IPS DF 6.9 (cell line): ENCODE results near the gene OR2M2.

ENCODE experiments used
- DNase-seq: peaks from one replicate; pipeline ENCODE4 v3.0.0-alpha.2; 2013; ENCODE audit warnings: low read depth, low spot score
- H3K27ac ChIP-seq: one replicate; pipeline ENCODE4 v1.5.1; 2013; ENCODE audit warnings: low read length, control low read depth
- H3K27me3 ChIP-seq: 2 replicates; pipeline ENCODE4 v1.6.1; 2013; ENCODE audit warnings: mild to moderate bottlenecking, low read length; ENCODE audit not compliant: control insufficient read depth, insufficient read depth
- H3K36me3 ChIP-seq: 2 replicates; pipeline ENCODE4 v1.6.1; 2013; ENCODE audit warnings: low read length; ENCODE audit not compliant: control insufficient read depth, insufficient read depth
- H3K4me1 ChIP-seq: 2 replicates; pipeline ENCODE4 v1.6.1; 2013; ENCODE audit warnings: low read length; ENCODE audit not compliant: control insufficient read depth, insufficient read depth
- H3K4me3 ChIP-seq: 2 replicates; pipeline ENCODE4 v1.5.1; 2013; ENCODE audit warnings: mild to moderate bottlenecking, low read length
- H3K9me3 ChIP-seq: 2 replicates; pipeline ENCODE4 v1.6.1; 2013; ENCODE audit warnings: low read length, inconsistent platforms; ENCODE audit not compliant: control insufficient read depth, insufficient read depth
- WGBS: extraction: QIAGEN DNeasy Blood & Tissue Kit; methylation state at CpG from one replicate; pipeline ENCODE4 v1.1.7; 2013; ENCODE audit warnings: mixed read lengths, missing lambda C conversion rate; ENCODE audit not compliant: insufficient read length, insufficient coverage; 5-methylcytosine and 5-hydroxymethylcytosine counted together

Gene OR2M2

GRCh38 chr1:248165186-248165585 lies 9.4 kb upstream of the OR2M2 start:
- no CpG with 5 or more reads among the region's 14 CpGs for WGBS
- Histone ChIP-seq H3K36me3 (no peaks in the 10 kb centered on the region), H3K4me1 (no peaks in the 10 kb centered on the region), H3K27ac (no peak overlapping the region), H3K27me3 (no peaks in the 10 kb centered on the region), H3K4me3 (no peak overlapping the region), H3K9me3 (peaks cover 3% of the 10 kb centered on the region)
- no peak for DNase-seq

- Histone ChIP-seq H3K9me3 (peaks cover 6% of the 10 kb centered on the region), H3K4me1 (no peaks in the 10 kb centered on the region), H3K36me3 (no peaks in the 10 kb centered on the region), H3K4me3 (no peak overlapping the region), H3K27ac (no peak overlapping the region), H3K27me3 (no peaks in the 10 kb centered on the region)
- no peak for DNase-seq
- WGBS = no CpG with 5 or more reads among the region's 7 CpGs
Measured at GRCh38 chr1:248183996-248184395, 9.4 kb downstream of the OR2M2 start.

GRCh38 chr1:248187363-248187762 lies 12.7 kb downstream of the OR2M2 start:
- Histone ChIP-seq H3K4me3 (no peak overlapping the region), H3K4me1 (no peaks in the 10 kb centered on the region), H3K27me3 (no peaks in the 10 kb centered on the region), H3K27ac (no peak overlapping the region), H3K9me3 (peaks cover 12% of the 10 kb centered on the region), H3K36me3 (no peaks in the 10 kb centered on the region)
- no CpG with 5 or more reads among the region's 3 CpGs for WGBS
- no peak for DNase-seq

DNA sequence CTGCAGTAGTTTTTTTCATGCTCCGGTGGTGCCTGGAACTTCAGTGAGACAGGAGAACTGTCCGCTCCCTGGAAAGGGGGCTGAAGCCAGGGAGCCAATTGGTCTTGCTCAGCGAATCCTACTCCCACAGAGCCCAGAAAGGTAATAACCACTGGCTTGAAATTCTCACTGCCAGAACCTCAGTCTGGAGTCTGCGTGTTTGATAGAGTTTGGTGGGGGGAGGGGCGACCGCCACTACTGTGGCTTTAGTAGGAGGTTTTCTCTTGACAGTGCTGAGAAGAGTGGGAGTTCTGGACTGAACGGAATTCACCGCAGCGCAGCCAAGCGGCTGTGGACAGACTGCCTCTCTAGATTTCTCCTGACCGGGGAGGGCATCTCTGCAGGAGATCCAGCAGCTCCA lies 14.4 kb downstream of the OR2M2 start:
- Histone ChIP-seq H3K4me1 (no peaks in the 10 kb centered on the region), H3K27me3 (no peaks in the 10 kb centered on the region), H3K9me3 (peaks cover 12% of the 10 kb centered on the region), H3K27ac (no peak overlapping the region), H3K36me3 (no peaks in the 10 kb centered on the region), H3K4me3 (no peak overlapping the region)
- WGBS = no CpG with 5 or more reads among the region's 11 CpGs
- DNase-seq = no peak

DNA sequence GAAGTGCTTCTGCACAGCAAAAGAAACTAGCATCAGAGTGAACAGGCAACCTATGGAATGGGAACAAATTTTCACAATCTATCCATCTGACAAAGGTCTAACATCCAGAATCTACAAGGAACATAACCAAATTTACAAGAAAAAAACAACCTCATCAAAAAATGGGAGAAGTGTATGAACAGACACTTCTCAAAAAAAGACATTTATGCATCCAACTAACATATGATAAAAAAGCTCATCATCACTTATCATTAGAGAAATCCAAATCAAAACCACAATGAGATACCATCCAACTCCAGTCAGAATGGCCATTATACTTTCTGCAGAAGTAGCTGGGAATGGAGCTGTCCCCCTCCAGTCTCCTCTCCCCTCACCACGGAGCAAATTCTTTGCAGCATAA lies 19.5 kb downstream of the OR2M2 start:
- Histone ChIP-seq H3K36me3 (no peaks in the 10 kb centered on the region), H3K4me1 (no peaks in the 10 kb centered on the region), H3K27me3 (no peaks in the 10 kb centered on the region), H3K4me3 (no peak overlapping the region), H3K27ac (no peak overlapping the region), H3K9me3 (peaks cover 6% of the 10 kb centered on the region)
- DNase-seq = no peak
- WGBS = no CpG with 5 or more reads among the region's 1 CpG

DNA sequence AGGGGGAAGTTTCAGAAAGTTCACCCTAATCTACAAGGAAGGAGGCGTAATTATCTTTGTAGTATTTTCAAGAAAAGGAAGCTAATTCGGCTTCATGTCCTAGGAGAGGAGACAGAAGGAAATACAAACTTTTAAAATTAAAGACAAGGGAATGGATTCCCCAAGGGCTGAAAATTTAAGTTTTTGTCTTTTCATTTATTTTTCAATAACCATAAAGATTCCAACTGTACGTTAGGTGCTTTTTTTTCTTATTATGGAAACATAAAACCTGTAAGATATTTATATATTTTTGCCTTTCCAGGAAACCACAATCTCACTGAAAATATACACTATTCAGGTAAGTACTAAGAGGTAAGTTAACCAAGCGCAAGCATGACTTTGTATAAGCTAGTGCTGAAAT lies 22.3 kb downstream of the OR2M2 start, which contains the start of gene OR2M3:
Gene OR2M3 (plus strand): TSS at position 301 of the 400 bp plus-strand sequence. CDS start 5,803 bp downstream, outside the sequence.
- WGBS = no CpG with 5 or more reads among the region's 4 CpGs
- Histone ChIP-seq H3K4me3 (no peak within 1 kb of the TSS), H3K27ac (no peak within 1 kb of the TSS), H3K4me1 (no peaks in the 10 kb centered on the region), H3K36me3 (no peaks in the 10 kb centered on the region), H3K27me3 (no peaks in the 10 kb centered on the region), H3K9me3 (no peaks in the 10 kb centered on the region; the same call in 1 of the 2 replicates)
- DNase-seq = no peak

- no peaks in the 10 kb centered on the region for H3K36me3 ChIP-seq
- H3K27ac ChIP-seq = no peak overlapping the region
- DNase-seq = no peak
- H3K4me1 ChIP-seq = no peaks in the 10 kb centered on the region
- H3K9me3 ChIP-seq = peaks cover 1% of the 10 kb centered on the region; the same call in 1 of the 2 replicates
- H3K27me3 ChIP-seq = no peaks in the 10 kb centered on the region
- no peak overlapping the region for H3K4me3 ChIP-seq
- no CpG with 5 or more reads among the region's 1 CpG for WGBS
Measured at GRCh38 chr1:248215880-248216279, 41.3 kb downstream of the OR2M2 start.

- Histone ChIP-seq H3K36me3 (no peaks in the 10 kb centered on the region), H3K27ac (no peak overlapping the region), H3K4me1 (no peaks in the 10 kb centered on the region), H3K4me3 (no peak overlapping the region), H3K27me3 (no peaks in the 10 kb centered on the region), H3K9me3 (peaks cover 10% of the 10 kb centered on the region)
- DNase-seq = no peak
- WGBS = no CpG with 5 or more reads among the region's 1 CpG
Measured at GRCh38 chr1:248225537-248225936, 50.9 kb downstream of the OR2M2 start.

DNA sequence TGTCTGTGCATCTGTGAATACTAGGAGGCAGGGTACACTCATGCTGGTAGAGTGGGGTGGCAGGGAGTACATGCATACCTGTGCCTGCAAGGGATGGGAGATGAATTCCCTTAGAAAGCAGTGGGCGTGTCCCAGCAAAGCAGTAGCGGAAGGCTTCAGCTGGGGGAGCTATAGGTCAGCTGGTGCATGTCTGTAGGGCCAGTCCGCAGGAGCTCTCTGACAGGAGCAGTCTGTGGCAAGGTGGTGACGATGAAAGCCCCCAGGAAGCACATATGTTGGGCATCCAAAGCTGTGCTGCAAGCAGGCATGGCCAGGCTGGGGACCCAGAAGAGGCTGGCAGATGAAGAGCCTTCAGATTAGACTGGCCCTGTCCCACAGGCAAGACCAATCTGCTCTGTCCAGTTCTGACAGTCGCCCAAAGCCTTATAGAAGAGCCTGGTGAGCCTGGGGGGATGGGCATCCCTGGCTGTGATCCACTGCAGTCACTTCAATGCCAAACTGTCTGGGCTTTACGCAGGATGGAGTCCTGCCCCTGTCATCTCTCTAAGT lies 54.8 kb downstream of the OR2M2 start:
- no peaks in the 10 kb centered on the region for H3K36me3 ChIP-seq
- no CpG with 5 or more reads among the region's 6 CpGs for WGBS
- no peak overlapping the region for H3K4me3 ChIP-seq
- H3K27me3 ChIP-seq = no peaks in the 10 kb centered on the region
- H3K4me1 ChIP-seq = no peaks in the 10 kb centered on the region
- no peak for DNase-seq
- H3K27ac ChIP-seq = no peak overlapping the region
- peaks cover 12% of the 10 kb centered on the region for H3K9me3 ChIP-seq
